GM10847 (cell line): ENCODE measurements around the gene OR7A10.

Source experiments
- POLR2A ChIP-seq: IDR thresholded peaks from 2 replicates; pipeline ENCODE4 v1.6.1; 2011; ENCODE audit not compliant: insufficient read length; ENCODE audit errors: extremely low read depth

Gene OR7A10

DNA sequence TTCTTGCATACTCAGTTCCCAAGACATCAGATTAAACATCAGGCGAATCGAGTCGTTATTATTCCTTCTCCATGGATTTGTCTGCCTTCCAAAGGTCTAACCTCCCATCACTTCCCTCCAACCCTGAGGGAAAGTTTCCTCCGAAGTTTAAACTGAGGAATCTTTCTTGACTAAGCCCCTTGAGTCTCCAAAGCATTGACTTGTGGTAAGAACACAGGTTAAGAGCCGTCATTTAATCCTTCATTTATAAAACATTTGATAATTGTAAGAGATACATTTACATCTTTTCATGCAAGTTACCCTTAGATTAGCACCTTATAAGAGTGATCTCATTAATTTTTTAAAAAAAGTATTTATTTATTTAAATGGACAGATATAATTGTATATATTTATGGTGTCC, at the start of gene OR7A10:
OR7A10 (minus strand) TSS at position 101 of the 400 bp plus-strand sequence. CDS start 7,045 bp downstream, outside the sequence.
- TF ChIP-seq POLR2A: no peak

DNA sequence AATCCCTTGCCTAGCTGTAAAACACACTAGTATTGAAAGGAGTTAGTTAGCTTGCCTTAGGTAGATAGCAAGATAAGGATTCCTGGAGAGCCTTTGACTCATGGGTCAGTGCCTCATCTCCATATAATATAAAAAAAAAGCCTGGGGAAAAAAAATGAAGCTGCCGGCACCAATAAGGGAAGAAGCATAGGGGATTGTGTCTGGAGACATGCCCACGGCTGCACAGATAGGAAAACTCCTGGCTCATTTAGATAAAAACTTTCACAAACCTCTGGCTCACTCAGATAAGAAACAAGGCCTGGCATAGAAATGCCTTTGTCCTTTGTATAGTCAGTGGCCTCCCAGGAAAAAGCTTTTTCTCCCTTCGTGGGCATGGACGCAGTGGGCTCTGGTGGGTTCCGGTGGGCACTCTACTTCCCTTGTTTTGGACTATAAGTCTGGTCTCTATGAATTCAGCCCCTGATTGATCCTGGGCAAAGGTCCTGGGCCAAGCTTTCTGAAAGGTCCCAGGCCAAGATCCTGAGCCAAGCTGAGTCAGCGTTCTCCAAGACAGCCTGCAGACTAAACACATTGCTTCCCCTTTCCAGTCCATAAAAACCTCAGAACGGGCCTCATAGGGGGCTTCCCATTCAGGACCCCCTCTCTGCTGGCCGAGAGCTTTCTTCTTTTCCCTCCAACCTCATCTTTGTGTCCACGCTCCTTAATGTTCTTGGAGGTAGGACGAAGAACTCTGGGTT, 42.1 kb upstream of the OR7A10 start:
- TF ChIP-seq POLR2A: no peak

DNA sequence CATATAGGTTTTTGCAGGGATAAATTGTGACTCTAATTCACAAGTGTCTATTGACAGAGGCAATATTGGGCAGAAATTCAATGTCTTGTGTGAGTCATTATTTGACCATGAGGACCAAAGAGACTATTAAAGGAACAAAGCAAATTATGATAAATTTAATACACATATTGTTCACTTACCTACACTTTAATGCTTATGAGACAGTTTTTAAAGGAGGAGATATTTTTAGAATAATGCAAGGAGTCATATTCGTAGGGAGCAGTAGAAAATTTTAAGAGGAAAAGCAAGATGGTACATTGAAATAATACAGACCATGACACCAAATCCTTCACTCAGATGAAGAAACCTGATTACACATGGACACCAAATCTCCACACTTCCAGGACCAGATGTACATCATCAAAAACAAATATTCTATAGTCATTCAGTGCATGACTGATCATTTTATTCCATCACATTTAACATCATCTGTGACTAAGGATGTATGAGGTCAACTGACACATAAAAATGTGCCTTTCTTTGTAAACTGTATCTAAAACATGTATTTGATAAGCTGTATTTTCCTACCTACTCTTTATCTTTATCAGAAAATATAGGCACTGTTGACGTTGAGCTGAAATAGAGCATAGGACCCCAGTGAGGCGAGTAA, 41.4 kb upstream of the OR7A10 start:
- TF ChIP-seq POLR2A: no peak

DNA sequence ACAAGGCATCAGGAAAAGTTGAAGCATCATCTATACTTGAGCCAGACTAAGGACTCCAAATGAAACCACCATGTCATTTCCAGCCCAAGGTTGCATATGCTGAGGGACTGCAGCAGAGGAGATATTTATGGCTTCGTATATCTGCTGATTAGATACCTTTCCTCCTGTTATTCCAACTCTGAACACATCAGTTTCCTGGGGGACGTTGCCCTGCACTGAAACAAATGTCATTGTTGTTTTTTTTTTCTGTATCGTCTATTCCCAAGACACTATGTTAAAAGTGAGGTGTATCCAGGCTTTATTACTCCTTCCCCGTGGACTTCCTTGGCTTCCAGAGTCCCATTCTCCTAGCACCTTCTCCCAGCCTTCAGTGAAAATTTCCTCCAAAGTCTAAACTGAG, 37.3 kb upstream of the OR7A10 start, which contains the start of gene OR7A17:
OR7A17 (minus strand) TSS at position 101 of the 400 bp plus-strand sequence. CDS start 4,777 bp downstream, outside the sequence.
- TF ChIP-seq POLR2A: no peak

DNA sequence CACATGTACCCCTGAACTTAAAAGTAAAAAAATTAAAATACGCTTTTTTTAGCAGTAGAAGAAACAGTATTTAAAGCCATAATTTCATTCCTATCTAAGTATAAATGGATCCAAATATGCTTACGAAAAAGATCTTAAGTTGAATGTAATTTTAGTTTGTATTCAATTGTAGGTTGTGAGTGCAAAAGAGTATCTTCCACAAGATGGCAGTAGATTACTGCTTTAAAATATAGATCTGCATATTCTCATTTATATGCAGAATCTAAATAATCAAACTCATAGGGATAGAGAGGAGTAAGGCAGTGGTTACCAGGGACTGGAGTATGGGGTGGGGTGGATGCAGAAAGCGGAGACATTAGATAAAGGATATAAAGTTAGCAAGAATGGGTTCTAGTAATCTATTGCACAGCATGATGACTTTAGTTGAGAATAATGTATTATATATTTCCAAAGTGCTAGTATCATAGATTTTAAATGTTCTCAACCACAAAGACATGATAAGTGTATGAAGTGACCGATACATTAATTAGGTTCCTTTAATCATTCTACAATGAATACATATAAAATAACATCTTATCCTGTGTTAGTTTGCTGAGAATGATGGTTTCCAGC, 23.0 kb upstream of the OR7A10 start:
- TF ChIP-seq POLR2A: no peak

DNA sequence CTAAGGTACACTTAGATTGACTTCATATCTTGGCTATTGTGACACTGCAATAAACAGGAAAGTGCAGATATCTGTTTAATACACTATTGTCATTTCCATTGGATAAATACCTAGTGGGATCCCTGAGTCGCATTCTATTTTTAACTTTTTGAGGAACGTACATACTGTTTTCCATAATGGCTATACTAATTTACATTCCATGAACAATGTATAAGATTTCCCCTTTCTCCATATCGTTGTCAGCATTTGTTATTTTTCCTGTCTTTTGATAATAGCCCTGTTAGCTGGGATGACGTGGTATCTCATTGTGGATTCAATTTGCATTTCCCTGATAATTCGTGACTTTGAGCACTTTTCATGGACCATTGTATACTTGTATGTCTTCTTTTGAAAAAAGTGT, 19.8 kb upstream of the OR7A10 start:
- TF ChIP-seq POLR2A: no peak

DNA sequence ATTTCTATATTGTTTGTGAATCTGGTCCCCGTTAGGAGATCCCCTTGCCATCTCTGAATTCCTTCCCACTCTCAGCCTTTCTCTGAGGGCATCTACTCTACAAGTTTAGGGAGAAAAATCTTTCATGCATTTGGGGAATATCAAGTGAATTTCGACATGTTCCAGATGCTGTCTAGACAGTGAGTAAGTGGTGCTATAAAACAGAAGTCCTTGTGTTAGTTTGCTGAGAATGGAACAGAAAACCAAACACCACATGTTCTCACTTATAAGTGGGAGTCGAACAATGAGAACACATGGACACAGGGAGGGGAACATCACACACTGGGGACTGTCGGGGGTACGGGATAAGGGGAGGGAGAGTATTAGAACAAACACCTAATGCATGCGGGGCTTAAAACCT, 5.1 kb downstream of the OR7A10 start:
- TF ChIP-seq POLR2A: no peak

DNA sequence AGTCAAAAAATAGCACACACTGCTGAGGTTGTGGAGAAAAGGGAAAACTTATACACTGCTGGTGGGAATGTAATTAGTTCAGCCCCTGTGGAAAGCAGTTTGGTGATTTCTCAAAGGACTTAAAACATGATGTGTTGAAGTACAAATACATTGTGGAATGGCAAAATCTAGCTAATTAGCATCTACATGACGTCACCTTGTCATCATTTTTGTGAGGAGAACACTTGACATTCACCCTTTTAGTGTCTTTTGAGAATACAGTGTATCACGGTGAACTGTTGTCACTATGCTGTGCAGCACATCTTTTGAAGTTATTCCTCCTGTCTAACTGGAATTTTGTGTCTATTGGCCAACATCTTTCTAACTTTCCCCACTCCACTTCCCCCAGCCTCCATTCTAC, 5.6 kb downstream of the OR7A10 start:
- no peak for TF ChIP-seq POLR2A

DNA sequence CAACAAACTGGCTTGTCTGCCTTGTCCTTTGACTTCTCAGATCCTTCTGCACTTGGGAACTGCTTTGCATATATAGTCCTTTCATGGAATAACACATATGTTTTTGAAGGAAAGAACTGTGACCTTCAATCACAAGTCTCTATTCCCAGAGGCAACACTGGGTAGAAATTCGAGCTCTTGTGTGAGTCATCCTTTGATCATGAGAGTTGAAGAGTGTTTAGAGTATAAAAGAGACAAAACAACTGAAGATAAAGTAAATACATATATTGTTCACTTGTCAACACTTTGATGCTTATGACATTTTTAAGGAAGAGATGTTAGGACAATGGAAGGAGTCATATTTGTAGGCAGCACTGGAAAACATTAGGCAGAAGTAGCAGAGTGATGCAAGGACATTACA, 8.5 kb downstream of the OR7A10 start:
- TF ChIP-seq POLR2A: no peak

DNA sequence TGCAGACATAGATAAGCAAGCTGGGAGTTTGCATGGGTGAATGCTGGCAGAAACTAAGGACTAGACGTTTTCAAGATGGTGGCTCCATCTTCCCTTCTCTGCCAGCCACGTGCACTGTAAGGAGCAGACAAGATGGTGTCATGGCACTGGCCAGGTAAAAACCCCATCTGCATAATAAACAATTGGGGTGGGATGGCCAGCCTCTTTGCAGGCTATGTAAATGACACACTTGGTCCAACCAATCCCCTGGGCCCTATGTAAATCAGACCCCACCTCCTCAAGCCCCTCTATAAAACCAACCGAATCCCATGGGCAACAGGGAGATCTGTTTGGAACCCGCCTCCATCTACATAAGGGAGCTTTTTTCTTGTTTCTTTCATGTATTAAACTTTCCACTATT, 11.3 kb downstream of the OR7A10 start:
- no peak for TF ChIP-seq POLR2A

DNA sequence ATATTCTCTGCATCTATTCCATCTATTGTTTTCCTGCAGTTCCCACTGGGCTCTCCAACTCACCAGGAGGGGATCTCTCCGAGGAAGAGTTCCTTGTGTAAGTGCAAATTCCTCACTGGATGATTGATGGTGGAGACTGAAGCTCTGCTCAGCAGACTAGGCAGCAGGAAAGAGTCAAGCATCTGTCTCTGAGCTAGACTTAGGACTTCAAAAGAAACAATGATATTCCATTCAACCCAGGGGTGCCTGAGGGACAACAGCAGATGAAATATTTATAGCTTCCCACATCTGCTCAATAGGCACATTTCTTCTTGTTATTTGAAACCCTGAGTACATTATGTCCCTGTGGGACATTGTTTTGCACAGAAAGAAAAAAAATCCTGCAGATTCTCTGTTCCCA, 13.7 kb downstream of the OR7A10 start, which contains the start of the genes OR7A5 and OR7C1:
OR7A5 (minus strand) TSS at position 175 of the 400 bp plus-strand sequence. CDS start 6,944 bp downstream, outside the sequence.
OR7C1 (minus strand) TSS at position 175 of the 400 bp plus-strand sequence. CDS start 35,049 bp downstream, outside the sequence.
- TF ChIP-seq POLR2A: no peak

DNA sequence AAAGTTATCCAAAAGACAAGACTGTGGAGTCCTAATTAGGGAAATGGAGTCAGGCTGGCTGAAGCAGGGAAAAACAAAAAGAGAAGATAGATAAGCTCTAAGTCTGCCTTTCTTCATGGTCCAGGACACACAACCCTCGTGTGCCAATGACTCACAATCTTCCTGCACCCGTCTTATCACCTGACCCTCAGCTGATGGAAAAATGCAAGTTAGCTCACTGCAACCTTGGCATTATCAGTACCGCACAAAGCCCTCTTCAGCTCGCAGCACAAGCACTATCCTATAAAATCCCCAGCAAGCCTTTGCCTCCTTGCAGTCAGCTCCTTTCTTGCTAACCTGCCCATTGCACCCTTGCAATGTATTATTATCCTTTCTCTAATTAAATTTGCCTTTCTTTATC, 18.0 kb downstream of the OR7A10 start:
- TF ChIP-seq POLR2A: no peak

DNA sequence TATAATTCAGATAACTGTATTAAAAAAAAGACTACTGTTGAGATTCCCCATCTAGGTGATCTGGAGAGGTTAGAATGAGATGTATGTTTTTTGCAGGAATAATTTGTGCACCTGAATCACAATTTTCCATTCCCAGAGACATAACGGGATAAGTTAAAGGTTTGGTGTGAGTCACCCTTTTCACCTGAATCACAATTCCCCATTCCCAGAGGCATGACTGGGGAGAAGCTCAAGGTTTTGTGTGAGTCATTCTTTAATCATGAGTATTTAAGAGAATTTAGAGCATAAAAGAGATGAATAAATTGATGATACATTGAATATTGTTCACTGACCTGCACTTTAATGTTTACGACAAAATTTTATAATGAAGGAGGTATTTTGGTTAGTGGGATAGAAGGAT, 22.7 kb downstream of the OR7A10 start:
- TF ChIP-seq POLR2A: no peak

DNA sequence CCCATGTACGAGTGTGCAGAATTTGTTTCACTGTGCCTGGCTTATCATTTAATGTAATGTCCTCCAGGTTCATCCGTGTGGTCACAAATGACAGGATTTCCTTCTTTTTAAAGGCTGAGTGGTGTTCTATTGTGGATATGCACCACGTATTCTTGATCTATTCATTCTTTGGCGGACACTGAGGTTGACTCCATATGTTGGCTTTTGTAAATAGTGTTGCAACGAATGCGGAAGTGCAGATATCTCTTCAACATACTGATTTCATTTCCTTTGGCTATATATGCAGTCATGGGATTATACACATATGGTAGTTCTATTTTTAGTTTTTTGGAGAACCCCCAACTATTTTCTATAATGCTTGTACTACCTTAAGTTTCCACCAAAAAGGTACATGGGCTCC, 26.8 kb downstream of the OR7A10 start:
- TF ChIP-seq POLR2A: no peak

DNA sequence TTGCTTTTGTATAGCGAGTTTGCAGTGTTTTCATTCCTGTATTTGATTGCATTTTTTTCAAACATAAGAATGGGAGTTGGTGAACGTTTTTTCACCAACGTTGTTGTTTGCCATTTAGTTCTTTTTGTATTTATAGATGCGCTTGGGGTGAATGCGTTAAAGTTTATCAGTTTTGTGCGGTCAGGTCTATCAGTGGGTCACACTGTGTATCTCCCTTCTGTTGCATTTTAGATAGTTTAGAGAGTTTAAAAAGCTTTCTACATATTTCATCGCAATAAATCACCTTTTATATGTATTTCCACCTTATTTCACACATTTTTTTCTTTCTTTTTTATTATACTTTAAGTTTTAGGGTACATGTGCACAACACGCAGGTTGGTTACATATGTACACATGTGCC, 30.1 kb downstream of the OR7A10 start:
- no peak for TF ChIP-seq POLR2A

DNA sequence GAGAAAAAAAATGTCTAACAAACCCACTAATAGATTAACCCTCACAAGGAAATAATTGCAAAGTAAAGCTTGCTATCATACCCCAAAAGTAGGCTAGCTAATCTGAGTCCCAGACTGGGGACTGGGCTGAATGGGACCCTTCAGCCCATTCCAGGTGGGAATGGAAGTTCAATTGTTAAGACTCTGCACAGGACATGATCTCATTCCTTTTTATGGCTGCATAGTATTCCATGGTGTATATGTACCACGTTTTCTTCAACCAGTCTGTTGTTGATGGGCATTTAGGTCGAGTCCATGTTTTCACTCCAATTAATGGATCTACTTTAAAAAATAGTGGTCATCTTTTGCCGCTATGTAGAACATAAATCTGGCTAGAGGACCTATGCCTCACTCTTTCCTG, 31.7 kb downstream of the OR7A10 start:
- TF ChIP-seq POLR2A: no peak
